Measurements from ENCODE around the gene ALDH16A1. TPM values are rescaled to one million over a fixed set of nuclear protein-coding genes. Genes with fewer than 3 reads are reported as not detected.

The ALDH16A1 gene
- total RNA-seq, 4 donors from 2014 or later = 33.9 to 70.5 (median 63.5) TPM

- H3K4me3 ChIP-seq = peak overlapping the region; percentile 79 to 96 (median 86)
- no peaks in the 10 kb centered on the region for H3K9me3 ChIP-seq
- WGBS, 2 donors = 23% methylated on average over 22 of the region's 22 CpGs
- peaks cover 6 to 58% (median 23%) of the 10 kb centered on the region in 4 donors for H3K4me1 ChIP-seq
- DNase-seq (ENCODE audit: low spot score in 2 of 2) = peak; percentile 51 to 64
- no peaks in the 10 kb centered on the region for H3K27me3 ChIP-seq
- peaks cover 4 to 48% (median 30%) of the 10 kb centered on the region in 3 donors for H3K36me3 ChIP-seq
- no peak for TF ChIP-seq CTCF (IDR thresholded peaks at IDR 0.05)
- TF ChIP-seq EP300 (IDR thresholded peaks at IDR 0.05) = no peak
- peak in 1 of 2 donors; percentile 41 for TF ChIP-seq POLR2A (IDR thresholded peaks at IDR 0.05)
- H3K27ac ChIP-seq = peak overlapping the region; percentile 94 to 97 (median 97)
Observed at GRCh38 chr19:49497047-49497788, 44.2 kb downstream of the ALDH16A1 start.

- 89 to 97% methylated on average over 12 of the region's 12 CpGs for WGBS, 2 donors
- H3K4me1 ChIP-seq = peaks cover 6 to 59% (median 23%) of the 10 kb centered on the region in 4 donors
Observed at GRCh38 chr19:49497789-49498103, 44.7 kb downstream of the ALDH16A1 start.

GRCh38 chr19:49498475-49498874 is 45.5 kb downstream of the ALDH16A1 start:
- H3K27ac ChIP-seq = no peak overlapping the region
- TF ChIP-seq EP300 (IDR thresholded peaks at IDR 0.05) (no peak), POLR2A (IDR thresholded peaks at IDR 0.05) (no peak), CTCF (IDR thresholded peaks at IDR 0.05) (no peak)
- no peaks in the 10 kb centered on the region for H3K9me3 ChIP-seq
- H3K27me3 ChIP-seq = no peaks in the 10 kb centered on the region
- peaks cover 4 to 35% (median 27%) of the 10 kb centered on the region in 3 donors for H3K36me3 ChIP-seq
- peaks cover 6 to 67% (median 23%) of the 10 kb centered on the region in 4 donors for H3K4me1 ChIP-seq
- no peak overlapping the region for H3K4me3 ChIP-seq
- 71 to 78% methylated on average over 7 of the region's 7 CpGs for WGBS, 2 donors
- DNase-seq (ENCODE audit: low spot score in 2 of 2) = no peak

More at GRCh38 chr19:49497789-49498103, 44.7 kb downstream of the ALDH16A1 start:
- TF ChIP-seq CTCF (IDR thresholded peaks at IDR 0.05) = no peak
- Histone ChIP-seq H3K27me3 (no peaks in the 10 kb centered on the region), H3K4me3 (peak overlapping the region in 1 of 4 donors; percentile 87), H3K36me3 (peaks cover 4 to 42% (median 27%) of the 10 kb centered on the region in 3 donors), H3K9me3 (no peaks in the 10 kb centered on the region), H3K27ac (peak overlapping the region; percentile 94 to 97 (median 97))
- DNase-seq (ENCODE audit: low spot score in 2 of 2) = no peak

- peaks cover 6 to 68% (median 23%) of the 10 kb centered on the region in 4 donors for H3K4me1 ChIP-seq
- no peak for DNase-seq (ENCODE audit: low spot score in 2 of 2)
- no peaks in the 10 kb centered on the region for H3K27me3 ChIP-seq
- peak overlapping the region in 2 of 4 donors; percentile 39 to 52 for H3K4me3 ChIP-seq
- H3K27ac ChIP-seq = peak overlapping the region; percentile 19 to 81 (median 74)
- H3K9me3 ChIP-seq = no peaks in the 10 kb centered on the region
- H3K36me3 ChIP-seq = peaks cover 4 to 35% (median 27%) of the 10 kb centered on the region in 3 donors
- TF ChIP-seq EP300 (IDR thresholded peaks at IDR 0.05) (no peak), CTCF (IDR thresholded peaks at IDR 0.05) (no peak), POLR2A (IDR thresholded peaks at IDR 0.05) (no peak)
- WGBS, 2 donors = 64 to 77% methylated on average over 18 to 19 of the region's 19 CpGs
Observed at GRCh38 chr19:49499030-49499670, 46.1 kb downstream of the ALDH16A1 start.
